CD4-positive, alpha-beta T cell (primary cell): Measurements from ENCODE around the gene TEX14. TPM values are rescaled to one million over a fixed set of nuclear protein-coding genes. Genes with fewer than 3 reads are reported as not detected.

ENCODE experiments used
- ATAC-seq: fragments of 200-7000 bp; cut with Tn5 transposase; one replicate; pipeline ENCODE4 v1.10.0; 2022; ENCODE audit warnings: mild to moderate bottlenecking; ENCODE audit not compliant: poor library complexity
- CTCF ChIA-PET: fragments of 350-600 bp; sonication (Branson Sonifier 250); formaldehyde crosslinking; loops from one replicate; lab custom pipeline; 2021; ENCODE audit warnings: antibody characterized with exemption, inconsistent platforms; lab: Charles Lee
- POLR2A ChIA-PET: fragments of 350-600 bp; sonication (Branson Sonifier 250); formaldehyde crosslinking; loops from one replicate; lab custom pipeline; 2021; ENCODE audit warnings: antibody characterized with exemption, inconsistent platforms; lab: Charles Lee
- DNase-seq, 14 experiments: peaks; one replicate each; pipeline ENCODE4 v3.0.0-alpha.2; 2013 to 2020; ENCODE audit warnings: mixed read lengths in 2 of 14
- H3K27ac ChIP-seq, 2 donors: one replicate each; pipeline versions ENCODE4 v1.5.1 to v1.7.0; 2013; ENCODE audit warnings: low read length in 2 of 2, low read depth in 1 of 2, mild to moderate bottlenecking in 1 of 2
- H3K27me3 ChIP-seq, 2 experiments: 1 replicate in 1 of 2; 2 replicates in 1 of 2; pipeline versions ENCODE4 v1.6.1 to v1.7.0; 2013; ENCODE audit warnings: low read length in 2 of 2, control low read depth in 1 of 2, mild to moderate bottlenecking in 1 of 2, moderate library complexity in 1 of 2; ENCODE audit not compliant: insufficient read depth in 2 of 2, control insufficient read depth in 1 of 2
- H3K36me3 ChIP-seq: one replicate; pipeline ENCODE4 v1.6.1; 2013; ENCODE audit warnings: low read length, control low read depth; ENCODE audit not compliant: insufficient read depth
- H3K4me1 ChIP-seq: one replicate; pipeline ENCODE4 v1.6.1; 2013; ENCODE audit warnings: low read length, control low read depth; ENCODE audit not compliant: insufficient read depth
- H3K4me3 ChIP-seq: one replicate; pipeline ENCODE4 v1.5.1; 2013; ENCODE audit warnings: mild to moderate bottlenecking, low read length, moderate library complexity
- H3K9me3 ChIP-seq, 2 experiments: 1 replicate in 1 of 2; 2 replicates in 1 of 2; pipeline versions ENCODE4 v1.6.1 to v1.7.0; 2013; ENCODE audit warnings: low read length in 2 of 2, mild to moderate bottlenecking in 2 of 2, control low read depth in 1 of 2, moderate library complexity in 1 of 2; ENCODE audit not compliant: control insufficient read depth in 1 of 2, insufficient read depth in 1 of 2
- H3K27ac Mint-ChIP-seq: one replicate; pipeline ENCODE4 v1.8.0; 2020; ENCODE audit warnings: mixed read lengths
- H3K27me3 Mint-ChIP-seq: one replicate; pipeline ENCODE4 v1.8.0; 2021; ENCODE audit warnings: mixed read lengths
- H3K36me3 Mint-ChIP-seq: one replicate; pipeline ENCODE4 v1.8.0; 2021; ENCODE audit warnings: low read depth, mixed read lengths
- H3K4me1 Mint-ChIP-seq: one replicate; pipeline ENCODE4 v1.8.0; 2021; ENCODE audit warnings: low read depth, mixed read lengths
- H3K4me3 Mint-ChIP-seq: one replicate; pipeline ENCODE4 v1.8.0; 2020; ENCODE audit warnings: mild to moderate bottlenecking, mixed read lengths
- H3K9me3 Mint-ChIP-seq: one replicate; pipeline ENCODE4 v1.8.0; 2020; ENCODE audit warnings: mixed read lengths
- intact Hi-C, 2 experiments: fragments of 100-400 bp; cut with DNase I in 1 of 2; cut with micrococcal nuclease in 1 of 2; formaldehyde crosslinking; loops; one replicate each; pipeline versions ENCODE4 v1.15.1 to v1.9.0; 2023 to 2025; cut with DNase I, micrococcal nuclease
- total RNA-seq, 174 experiments: library from RNA in 2 of 174; stranded (reverse) in 2 of 174; gene quantifications; one replicate each; pipeline ENCODE4 v1.2.3 and lab custom pipeline; 2021 to 2026
- TF ChIP-seq, protein P1 (sequence below): fragments of 200-600 bp; IDR thresholded peaks from one replicate; pipeline ENCODE4 v1.8.0; 2022; ENCODE audit warnings: antibody characterized with exemption, mild to moderate bottlenecking

TEX14 gene
- total RNA-seq, 2 experiments from 2014 or later, result 0.47 to 0.66 TPM

DNA sequence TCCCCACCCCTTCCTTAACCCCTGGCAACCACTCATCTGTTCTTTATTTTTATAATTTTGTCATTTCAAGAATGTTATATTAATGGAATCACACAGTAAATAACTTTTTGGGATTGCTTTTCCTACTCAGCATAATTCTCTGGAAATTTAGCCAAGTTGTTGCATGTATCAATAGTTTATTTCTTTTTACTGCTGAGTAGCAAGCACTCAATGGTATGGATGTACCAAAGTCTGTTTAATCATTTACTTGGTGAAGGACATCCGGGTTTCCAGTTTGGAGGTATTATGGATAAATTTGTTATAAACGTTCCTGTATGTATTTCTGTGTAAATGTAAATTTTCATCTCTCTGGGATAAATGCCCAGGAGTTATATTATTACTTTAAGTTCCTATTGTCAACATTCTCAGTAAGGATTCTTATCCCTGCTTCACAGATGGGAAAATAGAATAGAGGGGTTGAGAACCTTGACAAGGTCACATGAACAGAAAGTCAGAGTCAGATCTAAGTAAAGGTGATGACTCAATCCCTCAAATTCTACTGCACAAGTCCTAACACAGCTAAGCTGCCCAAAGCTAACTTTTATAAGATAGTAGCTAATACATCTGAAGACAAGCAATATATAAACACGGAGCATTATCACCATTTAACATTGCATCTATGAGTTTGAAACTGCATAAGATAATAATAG lies 115.0 kb downstream of the TEX14 start:
- Histone ChIP-seq H3K36me3 (no peaks in the 10 kb centered on the region), H3K4me1 (peaks cover 3% of the 10 kb centered on the region), H3K27me3 (no peaks in the 10 kb centered on the region), H3K27ac (no peak overlapping the region), H3K4me3 (no peak overlapping the region), H3K9me3 (no peaks in the 10 kb centered on the region)
- H3K36me3 Mint-ChIP-seq, result no peaks in the 10 kb centered on the region
- ATAC-seq (no peak), DNase-seq (no peak)
- no peak overlapping the region for H3K4me3 Mint-ChIP-seq
- POLR2A ChIA-PET, result no interaction called here
- intact Hi-C loops, result no loop called here
- H3K4me1 Mint-ChIP-seq, result no peaks in the 10 kb centered on the region
- TF ChIP-seq, protein P1, sequence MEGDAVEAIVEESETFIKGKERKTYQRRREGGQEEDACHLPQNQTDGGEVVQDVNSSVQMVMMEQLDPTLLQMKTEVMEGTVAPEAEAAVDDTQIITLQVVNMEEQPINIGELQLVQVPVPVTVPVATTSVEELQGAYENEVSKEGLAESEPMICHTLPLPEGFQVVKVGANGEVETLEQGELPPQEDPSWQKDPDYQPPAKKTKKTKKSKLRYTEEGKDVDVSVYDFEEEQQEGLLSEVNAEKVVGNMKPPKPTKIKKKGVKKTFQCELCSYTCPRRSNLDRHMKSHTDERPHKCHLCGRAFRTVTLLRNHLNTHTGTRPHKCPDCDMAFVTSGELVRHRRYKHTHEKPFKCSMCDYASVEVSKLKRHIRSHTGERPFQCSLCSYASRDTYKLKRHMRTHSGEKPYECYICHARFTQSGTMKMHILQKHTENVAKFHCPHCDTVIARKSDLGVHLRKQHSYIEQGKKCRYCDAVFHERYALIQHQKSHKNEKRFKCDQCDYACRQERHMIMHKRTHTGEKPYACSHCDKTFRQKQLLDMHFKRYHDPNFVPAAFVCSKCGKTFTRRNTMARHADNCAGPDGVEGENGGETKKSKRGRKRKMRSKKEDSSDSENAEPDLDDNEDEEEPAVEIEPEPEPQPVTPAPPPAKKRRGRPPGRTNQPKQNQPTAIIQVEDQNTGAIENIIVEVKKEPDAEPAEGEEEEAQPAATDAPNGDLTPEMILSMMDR, result no peak
- CTCF ChIA-PET, result interaction anchor here (0.7 to 2.1 kb wide), 4 partner anchors 9 to 78 kb away, joined by 3 to 6 read pairs (median 4); no protein-coding TSS in a partner anchor
- H3K9me3 Mint-ChIP-seq, result no peaks in the 10 kb centered on the region
- H3K27ac Mint-ChIP-seq, result no peak overlapping the region
- no peaks in the 10 kb centered on the region for H3K27me3 Mint-ChIP-seq

DNA sequence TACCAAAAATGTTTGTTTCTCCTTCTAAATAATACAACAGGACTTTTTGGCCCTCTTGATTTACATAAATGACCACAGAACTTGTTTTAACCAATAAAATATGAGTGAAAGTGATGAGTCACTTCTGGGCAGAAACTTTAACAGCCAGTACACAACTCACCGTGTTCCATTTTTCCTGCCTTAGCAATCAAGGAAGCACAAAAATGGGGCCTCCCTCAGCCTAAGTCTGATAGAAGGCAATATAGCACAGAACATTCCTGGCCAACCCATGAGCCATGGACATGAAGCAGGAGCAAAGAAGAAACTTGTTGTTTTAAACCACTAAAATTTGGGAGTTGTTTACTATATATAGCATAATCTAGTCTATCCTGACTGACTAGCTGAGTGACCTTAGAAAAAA lies 116.3 kb downstream of the TEX14 start:
- ChIA-PET CTCF (interaction anchor here (1.5 kb wide), 1 partner anchor 430 kb away, joined by 3 read pairs; no protein-coding TSS in a partner anchor), POLR2A (no interaction called here)
- DNase-seq (no peak), ATAC-seq (no peak)
- Histone ChIP-seq H3K4me1 (peaks cover 3% of the 10 kb centered on the region), H3K9me3 (no peaks in the 10 kb centered on the region), H3K4me3 (no peak overlapping the region), H3K27ac (no peak overlapping the region), H3K27me3 (no peaks in the 10 kb centered on the region), H3K36me3 (no peaks in the 10 kb centered on the region)
- intact Hi-C loops, result no loop called here
- Mint-ChIP-seq H3K4me3 (no peak overlapping the region), H3K27me3 (no peaks in the 10 kb centered on the region), H3K9me3 (no peaks in the 10 kb centered on the region), H3K36me3 (no peaks in the 10 kb centered on the region), H3K4me1 (no peaks in the 10 kb centered on the region), H3K27ac (no peak overlapping the region)
- TF ChIP-seq, protein P1, result no peak

DNA sequence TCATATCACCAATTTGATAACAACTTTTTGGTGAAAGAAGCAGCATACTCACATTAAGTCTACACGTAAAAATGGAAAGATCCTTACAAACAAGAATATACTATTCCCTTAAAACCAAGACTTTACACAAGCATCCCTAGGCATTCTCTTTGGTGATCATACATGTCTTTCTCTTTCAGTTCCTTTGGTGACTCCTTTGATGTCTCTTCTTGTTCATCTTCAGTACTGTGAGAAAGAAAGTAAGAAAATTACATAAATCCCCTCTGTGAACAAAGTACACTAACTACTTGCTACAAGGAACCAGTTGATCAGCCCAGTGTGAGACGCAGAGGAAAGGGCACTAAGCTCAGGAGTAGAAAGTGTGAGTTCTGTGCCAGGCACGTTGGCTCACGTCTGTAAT lies 117.8 kb downstream of the TEX14 start:
- ChIA-PET POLR2A (interaction anchor here (0.7 kb wide), 1 partner anchor 24 kb away, joined by 3 read pairs; no protein-coding TSS in a partner anchor), CTCF (no interaction called here)
- Histone ChIP-seq H3K4me3 (no peak overlapping the region), H3K36me3 (no peaks in the 10 kb centered on the region), H3K27me3 (no peaks in the 10 kb centered on the region), H3K9me3 (no peaks in the 10 kb centered on the region), H3K27ac (no peak overlapping the region), H3K4me1 (peaks cover 3% of the 10 kb centered on the region)
- ATAC-seq (no peak), DNase-seq (no peak)
- intact Hi-C loops, result no loop called here
- Mint-ChIP-seq H3K36me3 (no peaks in the 10 kb centered on the region), H3K4me3 (no peak overlapping the region), H3K27ac (no peak overlapping the region), H3K4me1 (no peaks in the 10 kb centered on the region), H3K9me3 (no peaks in the 10 kb centered on the region), H3K27me3 (no peaks in the 10 kb centered on the region)
- TF ChIP-seq, protein P1, result no peak
